Activated T-helper 2 cell treated with anti-CD3 and anti-CD28 coated beads, Interferon-gamma antibody, Interleukin-2, Interleukin-4, amounts not matched to agents 10 μg/mL and 5 μg/mL and 100 μg/mL, durations not matched to agents 14 hours and 24 hours and 36 hours (primary cell): ENCODE measurements around the gene SLC6A19. TPM values are rescaled to one million over a fixed set of nuclear protein-coding genes. Genes with fewer than 3 reads are reported as not detected.

Source experiments
- DNase-seq: peaks from one replicate; pipeline ENCODE4 v3.0.0; 2021; ENCODE audit warnings: low spot score
- H3K27ac Mint-ChIP-seq: one replicate; pipeline ENCODE4 v1.8.0; 2021; ENCODE audit warnings: mixed read lengths
- H3K27me3 Mint-ChIP-seq: one replicate; pipeline ENCODE4 v1.8.0; 2021; ENCODE audit warnings: low read depth, mixed read lengths
- H3K36me3 Mint-ChIP-seq: one replicate; pipeline ENCODE4 v1.8.0; 2021; ENCODE audit warnings: low read depth, mixed read lengths
- H3K4me1 Mint-ChIP-seq: one replicate; pipeline ENCODE4 v1.8.0; 2021; ENCODE audit warnings: low read depth, mixed read lengths
- H3K4me3 Mint-ChIP-seq: one replicate; pipeline ENCODE4 v1.8.0; 2021; ENCODE audit warnings: low read depth, mild to moderate bottlenecking, moderate library complexity, mixed read lengths
- H3K9me3 Mint-ChIP-seq: one replicate; pipeline ENCODE4 v1.8.0; 2021; ENCODE audit warnings: mixed read lengths
- intact Hi-C: fragments of 100-400 bp; cut with micrococcal nuclease; formaldehyde crosslinking; loops from one replicate; pipeline ENCODE4 v1.15.1; 2023
- total RNA-seq: library from RNA; stranded (reverse); gene quantifications from 2 replicates; pipeline ENCODE4 v1.2.3, GENCODE V29; 2022

Gene SLC6A19
- total RNA-seq, 1 donor from 2014 or later, result not detected

DNA sequence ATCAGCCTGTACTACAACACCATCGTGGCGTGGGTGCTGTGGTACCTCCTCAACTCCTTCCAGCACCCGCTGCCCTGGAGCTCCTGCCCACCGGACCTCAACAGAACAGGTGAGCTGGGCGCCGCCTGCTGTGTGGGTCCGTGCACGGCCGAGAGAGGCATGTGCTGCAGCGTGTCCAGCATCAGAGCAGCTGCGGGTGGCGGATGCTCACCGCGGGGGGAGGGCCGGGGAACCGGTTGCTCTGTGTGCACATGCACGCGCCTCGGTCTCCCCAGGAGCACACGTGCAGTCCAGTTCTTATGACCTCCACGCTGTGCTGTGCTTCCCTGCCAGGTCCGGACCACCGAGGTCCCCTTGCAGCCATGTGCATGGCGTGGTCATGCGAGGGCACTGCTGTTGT is 31.4 kb downstream of the SLC6A19 start:
- no peak for DNase-seq
- Mint-ChIP-seq H3K4me1 (no peaks in the 10 kb centered on the region), H3K27ac (no peak overlapping the region), H3K27me3 (peaks cover 13% of the 10 kb centered on the region), H3K9me3 (peaks cover 11% of the 10 kb centered on the region), H3K36me3 (peaks cover 3% of the 10 kb centered on the region), H3K4me3 (no peak overlapping the region)
- intact Hi-C loops, result no loop called here

DNA sequence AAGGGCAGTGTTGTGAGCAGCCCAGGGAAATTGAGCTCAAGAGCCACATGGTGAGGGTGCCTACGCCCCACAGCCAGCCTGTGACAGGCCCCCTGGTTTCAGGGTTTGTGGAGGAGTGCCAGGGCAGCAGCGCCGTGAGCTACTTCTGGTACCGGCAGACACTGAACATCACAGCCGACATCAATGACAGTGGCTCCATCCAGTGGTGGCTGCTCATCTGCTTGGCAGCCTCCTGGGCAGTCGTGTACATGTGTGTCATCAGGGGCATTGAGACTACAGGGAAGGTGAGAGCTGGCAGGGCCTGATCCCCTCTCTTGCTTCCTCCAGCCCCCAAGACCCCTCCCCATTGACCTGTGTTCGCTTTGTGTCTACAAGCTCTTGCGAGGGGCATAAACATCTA is 34.0 kb downstream of the SLC6A19 start:
- Mint-ChIP-seq H3K4me3 (no peak overlapping the region), H3K9me3 (peaks cover 11% of the 10 kb centered on the region), H3K4me1 (no peaks in the 10 kb centered on the region), H3K36me3 (peaks cover 3% of the 10 kb centered on the region), H3K27me3 (peaks cover 2% of the 10 kb centered on the region), H3K27ac (no peak overlapping the region)
- DNase-seq, result no peak
- intact Hi-C loops, result no loop called here

DNA sequence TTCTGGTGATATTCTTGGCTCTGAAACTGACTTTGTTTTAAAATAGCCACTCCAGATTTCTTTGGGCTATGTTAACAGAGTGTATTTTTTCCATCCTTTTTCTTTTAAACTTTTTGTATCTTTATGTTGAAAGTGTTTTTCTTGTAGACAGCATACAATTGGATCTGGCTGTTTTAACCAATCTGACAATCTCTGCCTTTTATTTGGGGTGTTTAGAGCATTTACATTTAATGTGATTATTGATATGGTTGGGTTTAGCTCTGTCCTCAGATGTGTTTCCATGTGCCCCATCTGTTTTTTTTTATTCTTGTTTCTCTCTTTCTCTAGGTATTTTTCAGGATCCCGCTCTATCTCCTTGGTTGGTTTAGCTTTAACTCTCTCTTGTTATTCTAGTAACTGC is 34.4 kb downstream of the SLC6A19 start:
- no peak overlapping the region for H3K4me3 Mint-ChIP-seq
- no peak overlapping the region for H3K27ac Mint-ChIP-seq
- H3K27me3 Mint-ChIP-seq, result peaks cover 2% of the 10 kb centered on the region
- H3K9me3 Mint-ChIP-seq, result peaks cover 11% of the 10 kb centered on the region
- intact Hi-C loops, result no loop called here
- DNase-seq, result no peak
- no peaks in the 10 kb centered on the region for H3K4me1 Mint-ChIP-seq
- H3K36me3 Mint-ChIP-seq, result peaks cover 3% of the 10 kb centered on the region

DNA sequence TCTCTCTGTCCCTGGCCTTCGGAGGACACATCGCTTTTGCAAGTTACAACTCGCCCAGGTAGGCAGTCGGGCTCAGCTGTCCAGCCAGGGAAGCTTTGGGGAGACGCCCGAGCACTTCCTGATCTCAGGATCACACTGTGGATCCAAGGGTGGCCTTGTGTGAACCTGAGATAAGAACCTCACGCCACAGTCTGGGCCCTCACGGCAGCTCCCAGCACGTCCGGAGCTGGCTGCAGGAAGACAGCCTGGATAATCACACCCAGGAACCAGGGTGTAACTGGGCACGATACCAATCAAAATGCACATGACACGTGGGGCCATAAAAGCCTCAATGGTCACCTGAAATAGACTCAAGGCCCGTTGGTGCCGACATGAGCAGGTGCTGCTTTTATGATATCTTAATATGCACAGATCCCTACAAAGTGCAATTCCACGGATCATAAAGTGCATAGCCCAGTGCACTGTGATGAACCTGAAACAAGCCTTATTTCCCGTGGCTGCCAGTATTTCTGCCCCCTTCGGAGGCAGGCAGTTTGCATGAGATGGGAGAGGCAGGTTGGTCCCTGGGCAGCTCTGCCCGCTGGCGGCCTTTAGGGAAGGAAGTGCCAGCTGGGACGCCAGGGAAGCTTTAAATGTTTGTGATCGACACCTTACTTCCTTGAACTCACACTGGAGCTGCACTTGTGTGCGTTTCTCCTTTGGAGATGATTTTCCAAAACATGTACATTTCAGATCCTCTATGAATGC is 38.3 kb downstream of the SLC6A19 start:
- Mint-ChIP-seq H3K27ac (no peak overlapping the region), H3K27me3 (peaks cover 2% of the 10 kb centered on the region)

DNA sequence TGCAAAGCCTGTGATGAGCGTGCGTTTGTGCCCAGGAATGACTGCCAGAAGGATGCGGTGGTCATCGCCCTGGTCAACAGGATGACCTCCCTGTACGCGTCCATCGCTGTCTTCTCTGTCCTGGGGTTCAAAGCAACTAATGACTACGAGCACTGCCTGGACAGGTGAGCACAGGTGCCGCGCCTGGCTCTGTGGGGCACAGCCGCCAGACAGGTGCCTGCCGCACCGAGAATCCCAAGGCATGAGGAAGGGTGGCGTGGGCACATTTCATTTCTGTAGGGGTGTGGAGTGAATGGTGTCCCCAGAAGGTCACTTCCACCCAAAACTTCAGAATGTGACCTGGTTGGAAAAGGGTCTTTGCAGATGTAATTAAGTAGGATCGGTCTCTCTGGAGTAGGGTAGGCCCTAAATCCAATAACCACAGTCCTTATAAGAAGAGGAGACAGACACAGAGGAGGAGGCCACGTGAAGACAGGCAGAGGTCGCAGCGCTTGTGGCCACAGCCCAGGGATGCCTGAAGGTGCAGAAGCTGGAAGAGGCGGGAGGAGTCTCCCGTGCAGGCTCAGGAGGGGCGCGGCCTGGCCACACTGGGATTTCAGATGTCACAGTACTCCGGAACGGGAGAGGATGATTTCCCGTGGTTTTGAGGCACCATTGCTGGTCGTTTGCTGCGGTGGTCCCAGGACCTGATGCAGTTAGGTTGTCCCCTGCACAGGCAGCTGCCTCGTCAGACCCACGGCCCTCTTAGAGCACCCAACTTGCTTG is 39.3 kb downstream of the SLC6A19 start:
- DNase-seq, result no peak
- H3K4me1 Mint-ChIP-seq, result no peaks in the 10 kb centered on the region
- peaks cover 3% of the 10 kb centered on the region for H3K36me3 Mint-ChIP-seq
- peaks cover 10% of the 10 kb centered on the region for H3K9me3 Mint-ChIP-seq
- H3K27me3 Mint-ChIP-seq, result peaks cover 2% of the 10 kb centered on the region
- no peak overlapping the region for H3K27ac Mint-ChIP-seq
- no peak overlapping the region for H3K4me3 Mint-ChIP-seq
- intact Hi-C loops, result no loop called here

More for the DNA sequence above, 38.3 kb downstream of the SLC6A19 start:
- DNase-seq, result no peak
- no peaks in the 10 kb centered on the region for H3K4me1 Mint-ChIP-seq
- H3K9me3 Mint-ChIP-seq, result peaks cover 11% of the 10 kb centered on the region
- intact Hi-C loops, result no loop called here
- H3K4me3 Mint-ChIP-seq, result no peak overlapping the region
- H3K36me3 Mint-ChIP-seq, result peaks cover 3% of the 10 kb centered on the region

DNA sequence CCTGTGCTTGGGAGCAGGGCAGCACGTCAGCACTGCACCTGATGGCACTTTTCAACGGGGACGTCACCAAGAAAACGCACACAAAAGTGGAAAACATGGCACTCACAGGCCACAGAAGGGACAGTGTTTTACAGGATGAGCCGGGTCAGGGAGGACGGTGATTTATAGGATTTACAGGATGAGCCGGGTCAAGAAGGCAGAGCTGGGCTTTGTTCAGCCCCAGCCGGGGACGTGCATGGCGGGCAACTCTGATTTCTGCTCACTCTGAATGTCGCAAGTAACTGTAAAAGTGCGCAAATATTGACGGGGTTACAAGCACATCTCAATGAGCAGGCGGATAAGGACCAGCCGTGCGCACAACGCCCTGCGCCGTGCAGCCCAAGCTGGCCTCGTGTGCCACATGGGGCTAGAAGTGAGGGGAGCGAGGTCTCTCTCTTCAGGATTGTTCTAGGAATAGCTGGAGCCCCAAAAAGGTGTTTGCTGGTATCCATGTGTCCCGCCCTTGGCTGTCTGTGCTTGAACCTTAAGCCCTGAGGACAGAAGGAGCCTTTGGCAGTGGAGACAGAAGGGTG is 40.2 kb downstream of the SLC6A19 start:
- Mint-ChIP-seq H3K9me3 (peaks cover under 1% of the 10 kb centered on the region), H3K4me3 (no peak overlapping the region), H3K36me3 (no peaks in the 10 kb centered on the region), H3K27me3 (peaks cover 2% of the 10 kb centered on the region), H3K4me1 (no peaks in the 10 kb centered on the region), H3K27ac (no peak overlapping the region)
- no peak for DNase-seq
- intact Hi-C loops, result no loop called here

DNA sequence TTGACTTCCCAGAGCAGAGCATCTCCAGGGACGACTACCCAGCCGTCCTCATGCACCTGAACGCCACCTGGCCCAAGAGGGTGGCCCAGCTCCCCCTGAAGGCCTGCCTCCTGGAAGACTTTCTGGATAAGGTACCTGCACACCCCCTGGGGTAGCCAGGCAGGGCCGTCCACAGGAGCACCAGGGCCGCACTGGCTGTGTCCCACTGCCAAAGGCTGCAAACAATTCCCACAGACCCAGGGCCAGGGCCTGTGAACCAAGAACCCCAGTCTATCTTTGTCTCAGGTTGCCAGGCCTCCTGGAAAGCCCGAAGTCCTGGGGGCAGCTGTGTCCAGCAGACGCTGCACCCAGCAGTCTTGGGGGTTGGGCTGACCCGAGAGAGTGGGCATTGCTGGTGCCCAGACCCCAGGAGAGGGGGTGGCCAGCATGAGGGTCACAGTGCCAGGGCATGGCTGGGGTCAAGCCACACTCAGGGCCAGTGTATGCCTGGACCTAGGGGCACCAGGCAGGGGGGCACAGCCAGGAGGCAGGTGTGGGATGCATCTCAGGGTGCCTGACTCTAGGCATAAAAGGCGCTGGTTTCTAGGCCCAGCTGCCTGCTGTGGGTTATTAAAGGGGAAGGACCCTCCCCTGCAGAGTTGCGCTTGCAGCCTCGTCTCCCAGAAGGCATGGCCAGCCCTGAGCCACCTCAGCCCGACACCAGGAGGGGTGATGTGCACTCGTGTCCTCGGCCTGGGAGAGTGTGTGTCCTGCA is 41.5 kb downstream of the SLC6A19 start:
- intact Hi-C loops, result no loop called here
- Mint-ChIP-seq H3K4me3 (no peak overlapping the region), H3K27ac (no peak overlapping the region)

DNA sequence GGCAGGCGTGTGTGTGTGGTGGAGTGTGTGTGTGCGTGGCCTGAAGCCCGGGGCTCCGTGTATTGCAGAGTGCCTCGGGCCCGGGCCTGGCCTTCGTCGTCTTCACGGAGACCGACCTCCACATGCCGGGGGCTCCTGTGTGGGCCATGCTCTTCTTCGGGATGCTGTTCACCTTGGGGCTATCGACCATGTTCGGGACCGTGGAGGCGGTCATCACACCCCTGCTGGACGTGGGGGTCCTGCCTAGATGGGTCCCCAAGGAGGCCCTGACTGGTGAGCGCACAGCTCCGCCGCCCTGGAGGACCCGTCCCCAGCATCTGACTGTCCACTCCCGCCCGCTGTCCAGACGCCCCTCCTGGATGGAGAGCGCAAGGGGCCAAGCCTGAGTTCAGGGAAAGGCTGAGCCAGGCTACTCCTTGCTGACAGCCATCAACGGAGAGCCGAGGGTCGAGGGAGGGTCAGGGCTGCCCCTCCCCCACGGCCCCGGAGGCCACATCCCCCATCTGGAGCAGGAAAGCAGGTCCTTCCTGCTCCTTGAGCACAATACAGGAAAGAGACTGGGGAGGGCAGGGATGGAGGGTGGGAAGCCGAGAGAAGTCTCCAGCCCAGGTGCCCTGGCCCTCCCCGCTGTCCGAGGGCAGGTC is 42.2 kb downstream of the SLC6A19 start:
- no peak overlapping the region for H3K27ac Mint-ChIP-seq
- no peaks in the 10 kb centered on the region for H3K9me3 Mint-ChIP-seq

More for the DNA sequence above, 41.5 kb downstream of the SLC6A19 start:
- DNase-seq, result no peak
- Mint-ChIP-seq H3K36me3 (no peaks in the 10 kb centered on the region), H3K9me3 (no peaks in the 10 kb centered on the region), H3K27me3 (peaks cover 3% of the 10 kb centered on the region), H3K4me1 (no peaks in the 10 kb centered on the region)

DNA sequence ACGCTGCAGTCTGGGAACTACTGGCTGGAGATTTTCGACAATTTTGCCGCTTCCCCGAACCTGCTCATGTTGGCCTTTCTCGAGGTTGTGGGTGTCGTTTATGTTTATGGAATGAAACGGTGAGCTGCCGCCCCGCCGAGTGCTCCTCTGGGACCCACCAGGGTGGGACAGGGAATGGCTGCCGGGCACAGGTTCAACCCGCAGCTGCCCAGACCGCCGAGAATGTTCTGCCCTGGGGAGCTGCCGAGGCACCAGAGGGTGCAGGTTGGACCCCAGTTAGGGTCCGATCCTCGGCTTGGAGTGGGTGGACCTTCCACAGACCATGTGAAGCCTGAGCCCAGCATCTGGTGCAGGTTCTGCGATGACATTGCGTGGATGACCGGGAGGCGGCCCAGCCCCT is 42.9 kb downstream of the SLC6A19 start:
- H3K27ac Mint-ChIP-seq, result no peak overlapping the region
- DNase-seq, result no peak
- H3K36me3 Mint-ChIP-seq, result no peaks in the 10 kb centered on the region
- no peak overlapping the region for H3K4me3 Mint-ChIP-seq
- intact Hi-C loops, result no loop called here
- H3K27me3 Mint-ChIP-seq, result peaks cover 3% of the 10 kb centered on the region
- H3K4me1 Mint-ChIP-seq, result no peaks in the 10 kb centered on the region
- H3K9me3 Mint-ChIP-seq, result no peaks in the 10 kb centered on the region

More for the DNA sequence above, 42.2 kb downstream of the SLC6A19 start:
- intact Hi-C loops, result no loop called here
- Mint-ChIP-seq H3K4me3 (no peak overlapping the region), H3K27me3 (peaks cover 3% of the 10 kb centered on the region), H3K4me1 (no peaks in the 10 kb centered on the region), H3K36me3 (no peaks in the 10 kb centered on the region)
- DNase-seq, result no peak

DNA sequence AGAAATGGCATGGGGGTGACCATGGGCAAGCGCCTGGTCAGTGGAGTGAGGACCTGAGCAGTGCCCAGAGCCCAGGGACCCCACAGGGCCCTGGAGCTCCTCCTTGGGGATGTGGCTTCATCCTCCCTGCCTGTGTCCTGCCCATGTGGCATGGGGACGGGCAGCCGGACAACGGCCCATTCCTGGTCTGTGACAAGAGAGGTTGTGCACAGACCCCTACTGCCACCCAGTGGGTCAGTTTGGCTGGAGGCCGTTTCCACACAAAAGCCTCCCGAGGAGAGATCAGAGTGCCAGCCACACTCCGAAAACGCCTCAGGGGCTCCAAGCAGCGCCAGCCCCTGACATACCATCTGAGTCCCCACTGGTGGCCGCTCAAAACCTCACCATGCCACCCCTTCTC is 43.6 kb downstream of the SLC6A19 start:
- intact Hi-C loops, result no loop called here
- Mint-ChIP-seq H3K4me3 (no peak overlapping the region), H3K36me3 (no peaks in the 10 kb centered on the region)

DNA sequence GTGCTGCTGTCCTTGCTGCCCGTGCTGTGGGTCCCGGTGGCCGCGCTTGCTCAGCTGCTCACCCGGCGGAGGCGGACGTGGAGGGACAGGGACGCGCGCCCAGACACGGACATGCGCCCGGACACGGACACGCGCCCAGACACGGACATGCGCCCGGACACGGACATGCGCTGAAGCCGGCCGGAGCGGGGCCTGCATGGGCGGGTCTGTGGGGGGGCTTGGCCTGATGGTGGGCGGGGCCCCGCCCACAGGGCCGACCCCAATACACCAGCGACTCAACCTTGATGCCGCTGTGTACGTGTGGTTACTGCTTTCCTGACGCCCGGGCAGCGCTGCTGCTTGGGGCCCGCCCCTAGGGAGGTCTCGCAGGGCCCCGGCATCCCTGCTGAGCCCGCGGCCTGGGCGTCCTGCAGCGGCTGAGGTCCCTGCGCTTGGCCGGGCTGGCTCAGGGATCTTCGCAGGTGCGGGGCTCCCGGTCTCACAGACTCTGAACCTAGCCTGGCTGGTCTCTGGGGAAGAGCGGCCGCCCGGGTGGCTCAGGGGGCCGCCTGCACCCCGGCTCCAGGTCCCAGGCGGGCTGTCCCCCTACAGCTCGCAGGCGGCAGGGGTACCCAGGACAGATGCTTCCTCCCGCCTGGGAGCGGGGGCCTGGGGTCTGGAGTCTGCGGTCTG is 44.6 kb downstream of the SLC6A19 start:
- DNase-seq, result no peak
- Mint-ChIP-seq H3K4me3 (no peak overlapping the region), H3K27me3 (peaks cover 3% of the 10 kb centered on the region), H3K27ac (no peak overlapping the region), H3K36me3 (no peaks in the 10 kb centered on the region), H3K4me1 (no peaks in the 10 kb centered on the region), H3K9me3 (no peaks in the 10 kb centered on the region)
- intact Hi-C loops, result no loop called here

More for the DNA sequence above, 43.6 kb downstream of the SLC6A19 start:
- Mint-ChIP-seq H3K27ac (no peak overlapping the region), H3K4me1 (no peaks in the 10 kb centered on the region), H3K27me3 (peaks cover 3% of the 10 kb centered on the region), H3K9me3 (no peaks in the 10 kb centered on the region)
- no peak for DNase-seq
